OCI-M1 (cell line): ENCODE measurements around the gene CACNB4.
A peak's percentile ranks its signal among the peaks of the same experiment; 100 is the strongest.

Experiments
- DNase-seq: peaks from one replicate; lab custom pipeline; 2025; lab: John Stamatoyannopoulos, UW

CACNB4 gene

DNA sequence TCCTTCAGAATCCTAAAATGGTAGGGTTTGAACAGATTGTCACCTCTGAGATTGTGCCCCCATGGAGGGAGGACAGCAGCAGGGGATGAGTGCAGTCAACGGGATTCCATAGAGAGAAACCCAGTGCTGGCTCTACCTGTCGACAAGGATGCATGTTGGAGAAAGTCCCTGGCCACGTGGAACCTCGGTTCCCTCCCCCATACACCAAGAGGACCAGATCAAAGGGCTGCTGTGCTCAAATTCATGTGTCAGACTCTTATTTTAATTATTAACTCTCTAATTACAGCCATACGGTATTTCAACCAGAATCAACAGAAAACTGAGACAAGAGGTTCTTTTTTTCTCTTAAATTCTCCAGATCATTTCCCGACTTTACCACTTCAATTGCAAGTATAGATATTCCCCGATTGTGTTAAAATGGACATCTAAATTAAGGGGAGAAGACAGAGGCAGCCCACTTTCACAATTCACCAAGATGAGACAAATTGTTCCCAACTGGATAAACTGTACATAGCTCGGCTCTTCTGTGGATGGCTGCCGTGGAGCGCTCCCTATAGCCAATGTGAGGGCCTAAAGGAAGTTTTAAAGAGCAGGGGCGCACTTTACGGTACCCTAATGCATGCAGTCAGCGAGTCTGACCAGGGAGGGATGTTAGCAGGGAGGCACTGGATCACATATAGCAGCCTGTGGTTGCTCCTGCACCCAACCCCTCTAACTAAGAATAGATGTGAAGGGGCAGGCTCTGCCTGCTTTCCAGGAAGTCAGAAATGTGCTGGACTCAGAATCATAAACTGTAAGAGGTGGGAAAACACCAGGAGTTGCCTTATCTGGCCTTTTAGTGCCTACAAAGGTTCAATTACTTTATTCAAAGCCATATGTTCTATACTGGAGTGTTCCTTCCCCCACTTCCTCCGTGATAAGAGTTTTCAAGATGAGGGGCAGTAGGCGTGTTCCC is 123.1 kb downstream of the CACNB4 start:
- DNase-seq: no peak

DNA sequence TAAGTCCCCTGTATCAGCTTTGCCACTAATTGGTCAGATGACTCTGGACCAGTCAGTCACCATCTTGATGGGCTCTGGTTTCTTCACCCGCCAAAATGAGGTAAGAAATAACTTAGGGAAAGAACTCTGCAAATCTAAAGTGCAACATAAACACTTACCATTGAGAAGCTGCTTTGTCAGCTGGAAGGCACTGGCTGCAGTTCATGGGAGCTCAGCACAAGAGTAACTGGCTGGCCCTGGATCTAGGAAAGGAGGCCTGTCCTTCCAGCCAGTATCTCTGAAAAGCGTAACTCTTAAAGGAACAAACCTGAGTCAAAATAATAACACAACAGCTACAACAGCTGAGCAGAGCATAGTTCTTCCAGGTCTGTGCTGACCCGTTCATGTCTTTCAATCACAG is 123.9 kb downstream of the CACNB4 start:
- DNase-seq: no peak

DNA sequence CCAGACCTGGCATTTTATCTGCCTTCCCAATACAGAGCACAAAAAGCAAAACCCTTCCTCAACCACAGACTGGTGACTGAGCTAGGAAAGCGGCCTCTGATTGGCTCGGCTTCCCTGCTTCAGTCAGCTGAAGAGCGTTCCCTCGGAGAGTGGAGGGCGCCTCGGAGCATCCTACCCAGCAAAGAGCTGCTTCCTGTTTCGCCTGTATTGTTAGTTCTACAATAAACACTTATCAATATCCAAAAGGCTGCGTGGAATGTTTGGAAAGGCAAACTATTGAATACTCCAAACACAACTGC is 125.0 kb downstream of the CACNB4 start:
- DNase-seq: peak; percentile 15

DNA sequence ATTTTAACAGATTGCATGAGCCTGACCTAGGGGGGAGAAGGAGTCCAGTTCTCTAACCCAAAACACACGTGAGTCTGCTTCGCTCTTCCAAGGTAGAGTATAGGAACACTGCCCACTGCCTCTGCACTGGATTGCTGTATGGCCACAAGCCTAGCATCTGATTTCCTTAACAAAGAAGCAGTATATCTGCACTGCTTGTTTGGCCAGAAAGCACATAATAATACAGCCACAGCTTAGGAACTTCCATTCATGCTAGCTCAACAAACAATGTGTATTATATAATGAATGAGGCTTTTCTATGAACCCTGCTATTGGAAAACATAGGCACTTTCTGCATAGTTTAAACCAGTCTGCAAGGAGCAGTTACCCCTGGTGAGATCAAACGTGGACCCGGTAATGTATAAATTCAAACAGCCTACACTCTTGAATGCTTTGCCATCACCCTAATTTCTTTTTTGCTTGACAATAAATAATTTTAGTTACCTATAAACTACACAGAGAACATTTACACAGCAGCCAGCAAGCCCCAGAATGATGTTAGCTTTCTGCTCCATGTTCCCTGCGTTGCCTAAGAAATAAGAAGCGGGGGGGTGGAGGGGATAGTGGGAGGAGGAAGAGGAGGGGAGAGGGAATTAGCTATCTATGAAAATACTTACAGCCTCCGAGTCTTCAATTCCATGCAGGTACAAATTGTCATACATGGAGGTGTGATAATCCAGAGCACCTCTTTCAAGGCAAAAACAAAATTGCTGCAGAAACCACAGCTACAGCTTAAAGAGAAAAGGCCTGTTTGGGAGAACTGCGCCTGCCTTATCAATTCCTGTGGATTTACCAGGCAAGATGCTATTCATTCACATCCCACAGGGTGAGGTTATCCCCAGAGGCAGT is 125.6 kb downstream of the CACNB4 start:
- DNase-seq: no peak

DNA sequence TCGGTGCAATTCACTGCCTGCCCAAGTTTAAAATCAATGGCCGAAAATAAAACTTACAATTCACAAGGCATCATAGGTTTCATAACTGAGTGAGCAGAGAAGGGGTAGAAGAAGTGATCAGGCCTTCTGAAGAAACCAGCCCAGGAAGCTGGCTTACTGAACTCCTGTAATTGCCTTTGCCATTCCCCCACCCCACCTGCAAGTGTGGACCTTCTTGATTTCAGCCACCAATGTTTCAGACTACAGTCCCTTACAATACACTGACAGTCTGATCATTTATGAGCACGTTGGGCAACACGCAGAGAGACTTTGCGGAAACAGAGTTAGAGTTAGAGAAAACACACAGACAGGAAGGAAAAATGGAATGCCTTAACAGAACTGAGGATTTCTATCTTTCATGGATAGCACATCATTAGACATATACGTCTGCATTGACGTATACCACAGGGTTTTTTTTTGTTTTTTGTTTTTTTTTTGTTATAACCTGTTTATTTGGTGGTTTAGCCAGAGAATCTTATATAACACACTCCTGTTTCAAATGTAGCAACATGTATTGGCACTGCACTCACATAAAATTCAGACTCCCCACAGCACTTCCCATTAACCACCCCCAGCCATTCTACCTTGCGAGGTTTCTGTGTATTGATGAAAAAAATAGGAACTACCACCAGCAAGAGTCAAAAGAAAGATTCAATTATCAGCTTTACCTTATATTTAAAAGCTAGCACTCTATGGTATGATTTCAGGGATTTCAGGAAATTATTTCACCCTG is 126.4 kb downstream of the CACNB4 start:
- DNase-seq: no peak

DNA sequence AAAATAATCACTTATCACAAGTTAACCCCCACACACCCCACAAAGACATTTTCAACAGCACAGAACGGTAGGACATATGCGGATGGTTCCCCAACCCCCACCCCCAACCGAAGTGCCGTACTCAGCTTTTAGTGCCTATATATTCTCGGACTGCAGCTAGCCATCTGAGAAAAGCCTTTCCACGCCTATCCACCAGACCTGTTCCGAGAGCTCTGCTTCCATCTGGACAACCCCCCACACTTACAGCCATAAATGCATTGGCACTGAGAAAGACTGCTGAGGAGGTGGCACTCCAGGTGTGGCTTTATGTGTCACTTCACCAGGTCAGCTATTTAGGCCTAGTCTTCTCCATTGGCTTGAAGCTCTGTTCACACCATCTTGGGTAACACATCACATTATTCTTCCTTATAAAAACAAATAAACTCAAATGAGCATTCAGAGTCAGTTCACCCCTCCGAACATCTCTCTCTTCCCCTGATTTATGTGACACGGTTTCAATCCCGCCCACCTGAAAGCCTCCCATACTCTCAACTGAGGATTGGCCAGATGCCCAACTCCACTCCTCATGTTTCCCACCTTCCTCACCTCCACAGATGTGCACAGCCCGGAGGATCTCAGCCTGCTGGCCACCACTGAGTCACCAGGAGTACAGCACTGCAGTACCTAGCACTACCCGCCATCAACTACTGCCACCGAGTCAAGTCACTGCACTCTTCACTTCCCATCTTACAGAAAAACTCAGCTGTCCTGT is 127.4 kb downstream of the CACNB4 start:
- DNase-seq: no peak

DNA sequence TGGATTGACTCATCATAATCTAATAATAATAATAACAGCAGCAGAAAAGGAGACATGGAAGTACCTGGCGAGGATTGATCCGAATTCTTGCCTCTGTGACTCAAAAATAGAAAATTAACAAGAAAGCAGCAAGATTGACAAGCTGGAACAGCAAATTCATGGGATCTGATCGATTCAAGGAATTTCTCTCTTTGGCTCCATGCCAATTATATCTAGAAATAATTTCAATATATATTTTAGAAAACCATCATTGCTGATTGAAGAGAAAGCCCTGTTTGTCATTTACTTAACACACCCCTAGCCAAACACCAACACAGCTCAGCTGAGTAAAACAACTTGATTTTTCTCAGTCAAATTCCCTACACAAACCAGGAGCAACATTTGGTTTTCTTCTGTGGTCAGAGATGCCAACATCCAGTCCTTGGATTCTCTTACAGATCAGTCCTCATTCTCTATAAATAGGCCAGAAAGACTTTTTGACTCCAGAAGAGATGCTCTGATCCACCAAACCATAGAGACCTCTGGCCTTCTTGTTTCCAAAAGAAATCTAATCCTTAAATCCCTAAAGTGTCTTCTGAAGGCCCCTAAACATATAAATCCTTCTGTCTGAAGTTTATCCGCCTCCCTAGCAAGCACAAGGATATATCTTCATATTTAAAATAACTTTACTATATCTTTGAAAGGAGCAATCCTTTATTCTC is 129.9 kb downstream of the CACNB4 start:
- no peak for DNase-seq

DNA sequence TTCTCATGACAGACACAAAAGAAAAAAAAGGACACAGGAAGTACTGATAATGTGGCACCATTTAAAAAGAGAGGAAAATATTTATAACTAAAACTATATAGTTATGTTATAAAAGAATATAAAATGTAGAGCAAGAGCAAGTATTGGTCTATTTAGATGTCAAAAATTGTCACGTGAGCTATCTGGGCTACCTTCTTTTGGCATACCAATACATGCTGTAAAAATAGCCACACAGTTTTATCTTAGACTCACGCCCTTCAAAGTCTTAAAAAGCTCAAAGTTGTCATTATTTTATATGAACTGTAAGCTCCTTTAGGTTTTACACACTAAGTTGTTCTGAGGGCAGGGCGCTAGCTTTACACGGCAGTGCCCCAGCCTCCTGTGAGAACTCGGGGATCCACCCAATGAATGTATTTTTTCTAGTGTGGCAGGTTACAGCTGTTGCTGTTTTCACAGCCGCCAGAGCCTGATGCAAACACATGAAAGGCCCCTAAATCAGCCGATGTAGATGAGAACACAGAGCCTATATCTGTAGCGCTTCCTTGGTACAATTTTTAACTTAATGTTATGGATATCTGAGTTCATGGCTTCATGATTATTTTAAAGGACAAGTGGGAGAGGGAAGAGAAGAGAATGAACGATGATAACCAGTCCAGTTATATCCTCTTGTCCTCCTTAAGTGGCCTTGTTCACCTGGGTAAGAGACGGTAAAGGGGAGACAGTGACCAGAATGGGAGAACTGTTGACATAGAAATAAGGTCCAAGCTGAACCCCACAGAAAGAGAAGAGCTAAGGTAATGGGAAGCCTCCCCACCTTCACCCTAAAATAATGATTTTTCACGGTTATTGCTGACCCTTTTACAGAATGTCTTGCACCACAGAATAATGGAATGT is 130.8 kb downstream of the CACNB4 start:
- peak; percentile 34 for DNase-seq

DNA sequence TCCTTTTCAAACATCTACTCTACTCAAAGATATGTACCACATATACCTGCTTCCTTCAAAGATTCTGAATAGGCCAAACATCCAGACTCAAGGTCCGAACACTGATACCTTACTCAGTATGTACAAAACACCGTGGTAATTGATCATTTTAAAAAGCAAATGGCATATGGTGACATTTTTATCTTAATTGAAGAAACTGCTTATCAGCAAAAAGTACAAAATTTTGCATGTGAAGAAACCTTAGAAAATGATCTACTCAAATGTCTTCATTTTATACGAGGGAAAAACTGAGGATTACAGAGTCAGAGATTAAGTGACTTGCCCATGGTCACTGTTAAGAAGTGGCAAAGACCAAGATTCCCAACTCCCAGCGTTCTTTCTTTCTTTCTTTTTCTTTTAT is 133.0 kb downstream of the CACNB4 start:
- DNase-seq: no peak

DNA sequence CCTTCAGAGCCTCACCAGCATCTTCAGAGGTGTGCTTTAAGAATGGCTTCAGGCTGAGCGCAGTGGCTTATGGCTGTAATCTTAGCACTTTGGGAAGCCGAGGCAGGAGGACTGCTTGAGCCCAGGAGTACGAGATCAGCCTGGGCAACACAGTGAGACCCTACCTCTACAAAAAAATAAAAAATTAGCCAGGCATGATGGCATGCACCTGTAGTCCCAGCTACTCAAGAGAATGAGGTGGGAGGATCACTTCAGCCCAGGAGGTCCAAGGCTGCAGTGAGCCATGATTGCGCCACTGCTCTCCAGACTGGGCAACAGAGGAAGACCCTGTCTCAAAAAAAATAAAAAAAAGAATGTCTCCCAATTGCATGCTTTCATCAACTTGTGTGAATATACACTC is 137.3 kb downstream of the CACNB4 start:
- no peak for DNase-seq

DNA sequence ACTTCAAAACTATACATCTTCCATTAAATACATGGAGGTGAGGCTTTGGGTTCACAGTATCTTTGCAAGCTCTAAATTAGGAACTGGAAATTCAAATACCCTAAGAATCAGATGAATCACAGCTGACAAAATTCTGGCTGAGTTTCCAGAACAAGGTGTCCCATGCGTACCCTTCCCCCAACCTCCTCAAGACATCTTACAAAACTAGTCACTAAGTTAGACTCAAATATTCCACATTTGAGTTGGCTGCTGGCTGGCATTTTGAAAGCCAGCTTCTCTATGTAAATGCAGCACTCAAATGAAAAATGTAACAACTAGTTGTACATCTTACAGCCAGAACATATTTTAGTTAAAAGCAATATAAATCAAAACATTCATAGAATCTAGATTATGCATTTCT is 139.6 kb downstream of the CACNB4 start:
- no peak for DNase-seq

DNA sequence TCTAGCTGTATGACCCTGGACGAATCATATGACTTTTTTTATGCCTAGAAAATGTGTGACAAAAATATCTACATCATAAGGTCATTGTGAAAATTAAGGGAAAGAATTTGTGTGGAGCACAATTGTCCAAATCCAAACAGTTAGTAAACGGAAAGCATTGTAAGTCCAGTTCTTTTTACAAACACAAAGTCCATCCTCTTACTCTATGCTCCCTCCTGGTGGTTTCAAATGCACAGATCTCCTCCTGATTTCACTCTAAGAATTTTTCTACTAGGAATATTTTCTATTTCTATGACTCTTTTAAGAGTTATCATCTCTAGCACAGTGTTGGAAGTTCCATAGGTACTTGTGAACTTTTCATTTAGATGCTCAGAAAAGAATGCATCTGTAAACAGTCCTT is 145.4 kb downstream of the CACNB4 start:
- no peak for DNase-seq

DNA sequence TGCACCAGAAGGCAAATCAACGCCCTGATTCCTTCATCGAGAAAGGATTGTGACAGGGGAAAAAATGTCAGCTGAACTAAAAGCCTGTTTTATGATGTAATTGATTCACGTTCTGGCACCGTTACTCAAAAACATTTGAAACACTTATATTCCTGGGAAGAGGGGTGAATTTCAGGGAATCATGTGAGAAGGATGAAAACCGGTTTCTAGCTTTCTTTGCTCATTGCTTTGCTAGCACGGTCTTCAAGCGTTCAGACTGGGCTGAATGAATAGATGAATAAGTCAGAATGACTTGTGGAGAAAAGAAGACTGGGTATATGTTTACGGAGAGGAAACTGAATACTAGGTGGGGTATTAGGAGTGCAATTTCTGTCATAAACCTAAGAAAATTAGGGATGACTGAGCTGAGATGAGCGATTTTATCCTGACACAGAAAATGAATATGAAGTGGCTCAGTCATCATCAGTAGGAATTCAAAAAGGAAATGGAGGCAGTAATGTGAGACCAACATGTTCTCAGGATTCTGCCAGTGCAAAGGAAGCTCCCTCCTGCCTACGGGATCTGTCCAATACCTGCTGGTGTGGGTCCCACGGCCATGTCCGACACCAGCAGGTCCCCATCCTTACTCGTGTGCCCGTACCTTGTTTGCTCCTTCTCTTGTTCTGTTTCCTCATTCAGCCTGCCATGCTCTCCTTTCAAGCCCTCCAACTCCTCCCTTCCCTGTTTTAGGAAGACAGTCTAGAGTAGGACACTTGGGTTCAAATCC is 146.0 kb downstream of the CACNB4 start:
- DNase-seq: no peak

DNA sequence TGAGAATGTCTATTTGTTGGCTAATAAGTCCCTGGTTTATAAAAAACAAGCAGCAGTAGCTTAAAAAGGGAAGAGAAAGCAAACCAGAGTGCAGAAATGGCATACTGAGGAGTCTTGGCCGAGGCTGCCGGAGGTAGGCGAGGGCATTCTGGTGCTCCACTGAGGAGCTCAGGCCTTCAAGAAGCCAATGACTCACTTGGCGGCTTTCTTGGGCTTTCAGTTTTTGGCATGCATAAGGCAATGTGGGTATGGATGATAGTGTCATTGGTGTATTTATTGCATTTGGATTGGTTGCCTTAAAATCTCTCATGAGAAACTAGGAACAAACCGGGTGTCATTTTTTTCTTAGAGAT is 151.1 kb downstream of the CACNB4 start:
- DNase-seq: peak; percentile 37

DNA sequence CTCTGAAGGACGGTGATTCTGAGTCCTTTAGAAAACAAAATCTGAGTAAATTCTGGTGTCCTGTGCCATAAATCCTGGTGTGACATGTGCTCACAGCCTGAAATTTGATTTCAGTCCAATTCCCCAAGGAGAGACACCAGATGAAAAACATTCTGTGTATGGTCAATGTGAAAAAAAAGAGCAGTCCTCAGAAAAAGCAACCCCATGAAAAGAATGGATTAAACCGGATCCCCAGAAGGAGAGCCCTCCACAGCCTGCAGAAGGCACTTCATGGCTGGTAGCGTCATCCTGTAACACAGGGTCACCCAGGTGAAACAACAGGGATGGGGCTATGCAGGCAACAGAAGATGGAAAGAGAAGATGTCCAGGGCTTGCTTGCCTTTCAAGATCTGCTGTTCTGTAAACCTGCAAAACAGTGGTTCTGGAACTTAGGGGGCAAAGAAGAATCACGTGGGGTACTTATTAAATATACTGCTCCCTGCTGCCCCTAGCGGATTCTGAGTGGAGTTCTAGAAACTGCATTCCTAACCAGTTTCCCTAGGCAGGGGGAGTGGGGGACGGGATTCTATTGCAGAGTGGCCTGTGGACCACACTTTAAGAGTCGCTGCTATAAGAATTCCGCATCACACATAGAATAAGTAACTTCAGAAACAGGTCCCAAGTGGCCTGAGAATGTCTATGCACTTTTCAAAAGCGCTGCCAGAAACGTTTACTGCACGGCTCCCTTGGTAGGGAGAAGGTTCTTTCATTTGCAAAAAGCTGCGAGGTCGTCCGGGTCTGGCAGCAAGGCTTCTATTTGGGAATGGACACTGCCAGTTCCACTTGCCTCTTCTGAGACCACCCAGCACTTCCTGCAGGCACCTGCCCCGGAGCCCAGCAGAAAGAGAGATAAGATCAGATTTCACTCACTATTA is 151.7 kb downstream of the CACNB4 start:
- peak; percentile 73 for DNase-seq

DNA sequence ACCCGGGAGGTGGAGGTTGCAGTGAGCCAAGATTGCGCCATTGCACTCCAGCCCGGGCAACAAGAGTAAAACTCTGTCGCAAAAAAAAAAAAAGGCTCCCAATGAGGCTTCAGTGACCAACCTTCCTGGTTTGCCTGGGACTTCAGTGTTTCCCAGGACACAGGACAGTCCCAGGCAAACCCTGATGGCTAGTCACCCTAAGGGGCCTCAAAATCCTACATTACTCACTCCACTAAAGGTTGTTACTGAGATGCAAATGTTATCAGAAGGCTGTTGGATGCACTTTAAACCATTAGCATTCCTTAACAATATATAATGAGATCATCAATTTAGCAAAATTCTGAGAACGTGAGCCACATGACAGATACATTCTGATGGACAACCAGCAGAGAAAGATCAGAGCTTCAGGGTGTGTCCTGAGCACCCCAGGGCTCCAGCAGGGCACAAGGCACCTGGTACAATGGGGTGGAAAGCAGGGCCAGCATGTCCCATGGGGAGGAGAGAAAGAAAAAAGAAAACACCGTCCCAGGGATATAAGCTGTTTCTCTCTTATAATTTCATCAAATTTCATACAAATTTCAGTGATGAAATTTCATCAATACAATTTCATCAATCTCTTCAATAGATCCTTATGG is 152.5 kb downstream of the CACNB4 start:
- no peak for DNase-seq

DNA sequence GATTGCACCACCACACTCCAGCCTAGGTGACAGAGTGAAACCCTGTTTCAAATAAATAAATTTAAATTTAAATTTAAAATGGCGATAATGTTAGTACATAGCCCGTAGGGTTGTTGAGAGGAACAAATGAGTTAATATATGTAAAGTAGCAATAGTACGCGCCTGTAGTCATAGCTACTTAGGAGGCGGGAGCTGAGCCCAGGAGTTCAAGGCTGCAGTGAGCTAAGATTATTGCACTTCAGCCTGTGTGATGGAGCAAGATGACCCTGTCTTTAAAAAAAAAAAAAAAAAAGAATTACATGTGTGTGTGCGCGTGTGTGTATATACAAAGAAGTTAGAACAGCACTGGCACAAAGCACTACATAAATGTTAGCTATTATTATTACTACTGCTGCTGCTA is 153.2 kb downstream of the CACNB4 start:
- no peak for DNase-seq

DNA sequence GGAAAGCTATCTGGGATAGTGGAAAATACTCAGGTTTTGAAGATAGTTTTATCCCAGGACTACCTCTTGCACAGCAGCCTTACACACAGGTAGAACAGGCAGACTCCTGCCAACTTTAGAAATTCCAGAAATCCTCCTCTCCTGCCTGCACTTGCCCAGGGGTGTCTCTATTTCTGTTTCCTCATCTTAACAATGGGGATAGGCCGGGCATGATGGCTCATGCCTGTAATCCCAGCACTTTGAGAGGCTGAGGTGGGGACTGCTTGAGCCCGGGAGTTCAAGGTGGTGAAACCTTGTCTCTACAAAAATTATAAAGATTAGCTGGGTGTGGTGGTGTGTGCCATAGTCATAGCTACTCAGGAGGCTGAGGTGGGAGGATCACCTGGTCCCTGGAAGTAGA is 153.7 kb downstream of the CACNB4 start:
- DNase-seq: no peak
